Superior temporal gyrus (tissue), 1 donor: ENCODE results near the gene ITPRIPL2.

Experiments
- DNase-seq: peaks from one replicate; pipeline ENCODE4 v3.0.0-alpha.2; 2016; ENCODE audit errors: extremely low spot score

ITPRIPL2 gene

GRCh38 chr16:19113577-19114358 lies at the start of gene ITPRIPL2:
Gene ITPRIPL2, plus strand, starts transcription at chr16:19113964. Its CDS starts 498 bp downstream, at chr16:19114462.
- no peak for DNase-seq

GRCh38 chr16:19066988-19067348 lies 46.8 kb upstream of the ITPRIPL2 start:
- no peak for DNase-seq

DNA sequence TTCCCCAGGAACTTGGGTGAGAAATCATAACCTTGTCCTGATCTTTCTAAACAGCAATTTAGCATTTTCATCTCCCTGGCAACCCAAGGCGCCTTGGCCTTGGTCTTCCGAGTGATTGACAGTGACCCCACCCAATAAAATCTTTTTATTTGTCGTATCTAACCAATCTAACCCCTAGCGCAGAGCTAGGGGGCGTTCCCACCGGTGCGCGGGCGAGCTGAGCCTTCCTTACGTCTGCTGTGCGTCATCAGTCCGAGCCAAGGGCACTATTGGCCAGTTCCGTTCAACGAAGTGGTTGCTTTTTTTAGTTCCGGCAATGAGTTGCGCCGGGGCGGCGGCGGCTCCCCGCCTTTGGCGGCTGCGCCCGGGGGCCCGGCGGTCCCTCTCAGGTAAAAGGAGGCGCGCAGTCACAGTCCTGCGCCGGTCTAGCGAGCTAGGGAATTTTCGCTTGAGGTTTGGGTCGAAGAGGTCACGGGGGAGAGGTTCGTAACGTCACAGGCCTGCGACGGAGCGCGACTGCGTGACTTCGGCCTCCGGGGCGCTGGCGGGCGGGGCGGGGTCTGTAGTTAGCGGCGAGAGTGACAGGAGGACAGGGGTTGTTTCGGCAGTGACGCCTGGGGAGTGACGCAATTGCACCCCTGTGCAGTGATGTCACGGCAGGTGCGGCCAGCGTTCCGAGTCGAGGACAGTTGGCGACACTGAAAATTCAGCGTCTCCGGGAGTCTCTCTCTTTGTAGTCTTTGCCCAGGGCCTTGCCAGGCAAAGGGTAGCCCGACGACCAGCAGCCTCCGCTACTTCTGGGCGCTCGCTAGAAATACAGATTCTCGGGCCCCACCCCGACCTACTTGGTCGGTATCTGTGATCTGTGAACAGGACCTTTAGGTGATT lies 46.2 kb upstream of the ITPRIPL2 start, which contains the start of gene COQ7:
Gene COQ7, plus strand, starts transcription at position 266 of the 888 bp plus-strand sequence. Its CDS starts 51 bp downstream, at position 317.
- peak; percentile 100 for DNase-seq

- DNase-seq, result no peak
These were observed 45.4 kb upstream of the ITPRIPL2 start for GRCh38 chr16:19068237-19068815.

DNA sequence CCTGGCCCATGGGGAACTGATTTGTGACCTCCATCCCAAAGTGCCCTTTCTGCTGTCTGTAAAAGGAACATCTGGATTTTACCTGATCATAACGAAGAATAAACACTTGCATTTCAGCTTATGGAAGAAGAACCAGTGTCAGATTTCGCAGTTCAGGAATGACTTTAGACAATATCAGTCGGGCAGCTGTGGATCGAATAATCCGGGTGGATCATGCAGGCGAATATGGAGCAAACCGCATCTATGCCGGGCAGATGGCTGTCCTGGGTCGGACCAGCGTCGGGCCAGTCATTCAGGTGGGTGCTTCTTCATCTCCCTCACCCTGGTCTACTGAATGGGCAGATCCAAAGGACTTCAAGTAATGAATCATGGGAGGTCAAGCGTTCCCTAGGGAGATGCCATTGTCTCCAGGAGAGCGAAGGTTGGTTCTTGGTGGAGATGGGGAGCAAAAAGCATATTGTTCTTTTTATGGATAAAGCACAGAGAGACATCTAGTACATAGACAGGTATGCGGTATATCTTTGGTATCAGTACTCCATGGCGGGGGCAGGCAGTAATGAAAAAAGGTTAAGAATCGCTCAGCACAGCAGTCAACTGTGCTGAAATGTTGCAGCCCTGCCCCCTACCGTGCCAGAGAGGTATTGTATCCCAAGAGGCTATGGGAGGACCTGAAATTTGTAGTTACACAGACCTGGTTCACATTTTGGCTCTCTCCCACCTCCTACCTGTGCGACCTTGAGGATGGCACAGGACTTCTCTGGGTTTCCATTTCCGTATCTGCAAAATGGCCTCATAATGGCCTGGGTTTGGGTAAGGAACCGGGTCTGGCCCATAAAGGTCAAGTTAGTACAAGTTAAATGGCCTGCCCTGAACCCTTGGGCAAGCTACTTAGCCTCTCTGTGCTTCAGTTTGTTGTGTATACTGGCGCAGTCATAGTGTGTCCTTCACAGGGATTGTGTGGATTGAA lies 41.7 kb upstream of the ITPRIPL2 start:
- DNase-seq, result peak; percentile 68

DNA sequence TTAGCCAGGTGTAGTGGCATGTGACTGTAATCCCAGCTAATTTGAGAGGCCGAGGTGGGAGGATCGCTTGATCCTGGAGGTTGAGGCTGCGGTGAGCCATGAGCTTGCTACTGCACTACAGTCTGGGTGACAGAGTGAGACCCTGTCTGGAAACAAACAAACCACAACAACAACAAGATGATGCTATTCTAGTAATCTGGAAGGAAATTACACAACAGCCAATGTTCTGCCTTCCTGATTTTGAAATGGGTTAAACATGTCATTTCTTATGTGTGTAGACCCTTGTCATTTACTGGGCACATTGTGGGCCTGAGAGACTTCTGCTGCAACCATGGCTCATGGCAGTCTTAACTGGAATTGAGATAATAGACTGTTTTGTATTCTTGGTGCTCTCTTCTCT lies 40.4 kb upstream of the ITPRIPL2 start:
- no peak for DNase-seq

DNA sequence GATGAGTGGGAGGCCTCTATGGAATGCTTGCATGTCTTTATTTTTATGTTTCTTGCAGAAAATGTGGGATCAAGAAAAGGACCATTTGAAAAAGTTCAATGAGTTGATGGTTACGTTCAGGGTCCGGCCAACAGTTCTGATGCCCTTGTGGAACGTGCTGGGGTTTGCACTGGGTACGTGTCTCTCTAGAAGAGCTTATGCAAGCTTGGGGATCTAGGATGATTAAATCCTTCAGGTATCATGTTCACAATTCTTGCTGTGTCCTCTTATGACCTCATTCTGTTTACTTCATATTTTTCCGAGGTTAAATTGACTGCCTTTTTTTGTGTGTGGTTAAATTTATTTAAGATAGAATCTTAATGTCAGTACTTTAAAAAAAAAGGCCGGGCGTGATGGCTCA lies 39.9 kb upstream of the ITPRIPL2 start:
- no peak for DNase-seq

DNA sequence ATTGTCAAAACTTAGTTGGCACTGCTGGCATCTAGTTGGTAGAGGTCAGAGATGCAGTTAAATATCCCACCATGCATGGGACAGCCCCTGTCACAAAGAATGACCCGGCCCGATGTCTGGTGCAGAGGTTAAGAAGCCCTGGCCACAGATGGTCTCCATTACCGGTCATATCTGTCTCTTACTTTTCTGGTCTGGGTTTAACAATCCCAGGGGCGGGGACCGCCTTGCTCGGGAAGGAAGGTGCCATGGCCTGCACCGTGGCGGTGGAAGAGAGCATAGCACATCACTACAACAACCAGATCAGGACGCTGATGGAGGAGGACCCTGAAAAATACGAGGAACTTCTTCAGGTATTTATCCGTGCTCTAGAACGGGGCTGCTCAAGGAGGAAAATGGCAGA lies 38.3 kb upstream of the ITPRIPL2 start:
- DNase-seq, result no peak

DNA sequence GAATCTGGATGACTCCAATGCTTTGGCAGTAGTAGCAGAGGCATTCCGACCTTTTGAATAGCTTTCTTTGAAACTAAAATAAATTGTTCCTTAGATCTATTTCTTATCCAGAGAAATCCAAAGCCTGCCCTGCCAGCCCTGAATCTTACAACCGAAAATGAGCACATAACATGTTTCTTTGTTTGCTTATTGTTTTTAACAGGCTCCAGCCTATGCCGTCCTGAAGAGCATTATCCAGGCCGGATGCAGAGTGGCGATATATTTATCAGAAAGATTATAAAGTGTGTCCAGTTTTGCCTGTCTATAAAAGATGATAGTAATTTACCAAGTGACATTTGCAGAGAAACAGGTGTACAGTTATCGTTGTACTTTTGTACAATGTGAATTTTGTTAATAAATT lies 35.9 kb upstream of the ITPRIPL2 start:
- DNase-seq, result no peak

GRCh38 chr16:19083670-19084069 lies 30.1 kb upstream of the ITPRIPL2 start:
- DNase-seq, result no peak

DNA sequence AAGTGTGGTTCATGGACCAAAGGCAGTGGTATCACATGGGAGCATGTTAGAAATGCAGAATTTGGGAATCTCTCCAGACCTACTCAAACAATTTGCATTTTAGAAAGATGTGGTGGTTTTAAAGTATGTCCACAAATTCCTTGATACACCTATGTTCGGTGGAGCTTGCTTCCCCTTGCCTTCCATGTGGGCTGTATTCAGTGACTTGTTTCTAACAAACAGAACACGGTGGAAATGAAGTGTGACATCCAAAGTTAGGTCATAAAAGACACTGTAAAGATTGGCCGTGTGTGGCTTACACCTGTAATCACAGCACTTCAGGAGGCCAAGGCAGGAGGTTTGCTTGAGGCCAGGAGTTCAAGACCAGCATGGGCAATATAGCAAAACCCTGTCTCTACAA lies 29.6 kb upstream of the ITPRIPL2 start:
- no peak for DNase-seq

- DNase-seq, result no peak
These were observed 28.9 kb upstream of the ITPRIPL2 start for GRCh38 chr16:19084879-19085278.

DNA sequence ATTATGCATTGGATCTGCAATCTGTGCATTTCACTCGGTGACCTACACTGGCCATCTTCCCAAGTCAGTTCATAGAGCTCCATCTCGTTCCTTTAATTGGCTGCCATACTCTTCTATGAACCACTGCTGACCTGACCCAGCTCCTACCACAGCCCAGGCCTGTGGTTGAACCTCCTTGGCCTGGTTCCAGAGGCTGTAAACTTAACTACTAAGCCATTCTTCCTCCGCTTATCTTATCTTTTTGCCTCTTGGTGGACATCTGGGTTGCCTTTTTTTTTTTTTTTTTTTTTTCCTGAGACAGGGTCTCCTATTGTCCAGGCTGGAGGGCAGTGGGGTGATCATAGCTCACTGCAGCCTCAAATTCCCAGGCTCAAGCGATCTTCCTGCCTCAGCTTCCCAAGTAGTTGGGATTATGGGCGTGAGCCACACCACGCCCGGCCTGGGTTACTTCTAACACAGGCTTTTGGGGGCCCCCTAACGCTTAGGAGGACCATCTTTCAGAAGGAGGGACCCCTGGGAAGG lies 28.0 kb upstream of the ITPRIPL2 start:
- DNase-seq, result no peak

GRCh38 chr16:19086322-19087199 lies 27.2 kb upstream of the ITPRIPL2 start:
- peak; percentile 84 for DNase-seq

DNA sequence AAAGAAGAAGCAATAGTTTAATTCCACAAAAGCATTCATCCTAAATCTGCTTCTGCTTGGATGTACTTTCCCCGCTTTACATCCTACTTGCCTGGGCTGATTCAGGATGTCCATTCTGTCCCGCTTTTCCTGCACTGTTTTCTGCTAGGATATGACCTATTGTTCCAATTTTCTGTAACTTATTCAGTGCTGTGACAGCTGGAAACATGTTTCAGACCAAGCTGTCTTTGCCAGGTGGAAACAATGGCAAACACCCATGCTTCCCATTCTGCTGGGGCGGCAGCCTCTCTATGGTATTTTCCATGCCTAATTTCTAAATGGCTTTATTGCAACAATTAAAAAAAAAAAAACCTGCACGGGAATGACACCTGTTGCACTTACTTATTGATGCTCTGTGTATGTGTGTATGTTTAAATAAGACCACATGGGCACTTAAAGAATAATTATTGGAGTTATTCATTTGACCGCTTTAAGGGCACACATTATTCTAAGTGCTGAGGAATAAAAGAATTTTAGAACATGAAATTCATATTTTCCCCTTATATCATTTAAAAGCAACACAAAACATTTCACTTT lies 25.3 kb upstream of the ITPRIPL2 start:
- DNase-seq, result no peak

GRCh38 chr16:19089410-19089955 lies 24.3 kb upstream of the ITPRIPL2 start:
- no peak for DNase-seq

DNA sequence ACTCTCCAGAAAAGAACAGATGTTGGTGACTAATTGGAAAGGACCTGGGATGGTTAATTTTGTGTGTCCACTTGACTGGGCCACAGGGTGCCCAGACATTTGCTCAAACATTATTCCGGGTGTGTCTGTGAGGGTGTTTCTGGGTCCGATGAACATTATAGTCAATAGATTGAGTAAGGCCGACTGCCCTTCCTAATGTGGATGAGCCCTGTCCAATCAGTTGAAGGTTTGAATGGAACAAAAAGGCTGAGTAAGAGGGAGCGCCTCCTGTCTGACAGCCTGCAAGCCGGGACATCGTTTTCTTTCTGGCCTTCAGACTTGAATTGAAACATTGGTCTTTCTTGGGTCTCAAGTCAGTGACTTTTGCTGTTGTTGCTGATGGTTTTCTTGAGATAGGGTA lies 22.8 kb upstream of the ITPRIPL2 start:
- DNase-seq, result no peak

- DNase-seq, result no peak
These were observed 20.9 kb upstream of the ITPRIPL2 start for GRCh38 chr16:19092653-19093410.
